OCI-LY3 (cell line): ENCODE measurements around the gene TMEM106A.
"Not testable (repeated sequence)": the region's sequence is repeated elsewhere in the genome, so short reads cannot be mapped to it uniquely, and the experiment has no call there.

Source experiments
- H2AFZ ChIP-seq: fragments of 200-600, 300-600 bp; shearing (Covaris generic); 2 replicates; pipeline ENCODE4 v1.6.0; 2014; ENCODE audit warnings: antibody characterized with exemption, low read depth, low read length
- H3K27ac ChIP-seq: fragments of 200-600, 300-600 bp; sonication (generic); 2 replicates; pipeline ENCODE4 v1.5.1; 2014; ENCODE audit warnings: mild to moderate bottlenecking, low read length, moderate library complexity, mixed read lengths
- H3K27me3 ChIP-seq: fragments of 200-600, 300-600 bp; sonication (generic); 2 replicates; pipeline ENCODE4 v1.6.1; 2014; ENCODE audit warnings: low read depth, low read length, mixed read lengths
- H3K36me3 ChIP-seq: fragments of 200-600, 300-600 bp; sonication (generic); replicated peaks from 2 replicates; pipeline ENCODE3; 2014; ENCODE audit warnings: low read depth, low read length, mixed read lengths
- H3K4me1 ChIP-seq: fragments of 300-600, 200-600 bp; sonication (generic); 2 replicates; pipeline ENCODE4 v1.6.1; 2014; ENCODE audit warnings: low read length, mixed read lengths
- H3K4me2 ChIP-seq: fragments of 200-600, 300-600 bp; sonication (generic); 2 replicates; pipeline ENCODE4 v1.6.1; 2014; ENCODE audit warnings: low read length, mixed read lengths
- H3K4me3 ChIP-seq: fragments of 300-600, 200-600 bp; sonication (generic); 2 replicates; pipeline ENCODE4 v1.5.1; 2014; ENCODE audit warnings: antibody characterized with exemption, mild to moderate bottlenecking, low read length, moderate library complexity
- H3K79me2 ChIP-seq: fragments of 300-600, 200-600 bp; shearing (Covaris generic); 2 replicates; pipeline ENCODE4 v1.6.1; 2014; ENCODE audit warnings: mild to moderate bottlenecking, low read length, mixed read lengths
- H3K9ac ChIP-seq: fragments of 300-600, 200-600 bp; shearing (Covaris generic); 2 replicates; pipeline ENCODE4 v1.6.0; 2014; ENCODE audit warnings: mild to moderate bottlenecking, low read length, moderate library complexity
- H3K9me3 ChIP-seq: fragments of 200-600, 300-600 bp; shearing (Covaris generic); 2 replicates; pipeline ENCODE4 v1.6.1; 2014; ENCODE audit warnings: low read length, mixed read lengths; ENCODE audit not compliant: insufficient read depth
- H4K20me1 ChIP-seq: fragments of 200-600, 300-600 bp; sonication (generic); 2 replicates; pipeline ENCODE4 v1.6.1; 2016; ENCODE audit warnings: low read length, mixed read lengths; ENCODE audit not compliant: insufficient read depth

The TMEM106A gene

GRCh38 chr17:43233263-43233662 is 21.6 kb downstream of the TMEM106A start:
- not testable (repeated sequence) for H3K4me3 ChIP-seq, H3K4me2 ChIP-seq, H3K36me3 ChIP-seq, H3K9ac ChIP-seq, H3K79me2 ChIP-seq, H4K20me1 ChIP-seq, H2AFZ ChIP-seq, H3K27ac ChIP-seq, H3K27me3 ChIP-seq, H3K9me3 ChIP-seq, H3K4me1 ChIP-seq

- not testable (repeated sequence) for H3K4me2 ChIP-seq, H3K27me3 ChIP-seq, H3K9me3 ChIP-seq, H3K4me3 ChIP-seq, H2AFZ ChIP-seq, H3K9ac ChIP-seq, H3K36me3 ChIP-seq, H3K79me2 ChIP-seq, H3K27ac ChIP-seq, H4K20me1 ChIP-seq, H3K4me1 ChIP-seq
These were observed 22.2 kb downstream of the TMEM106A start, which contains the start of gene RNU2-1 for GRCh38 chr17:43233877-43234276. TSS of gene RNU2-1 (minus strand) at chr17:43233977.

- not testable (repeated sequence) for H3K9me3 ChIP-seq, H3K4me3 ChIP-seq, H3K4me1 ChIP-seq, H2AFZ ChIP-seq, H3K27ac ChIP-seq, H4K20me1 ChIP-seq, H3K36me3 ChIP-seq, H3K4me2 ChIP-seq, H3K27me3 ChIP-seq, H3K9ac ChIP-seq, H3K79me2 ChIP-seq
These were observed 27.9 kb downstream of the TMEM106A start for GRCh38 chr17:43239597-43239996.

GRCh38 chr17:43240596-43241352 is 29.1 kb downstream of the TMEM106A start:
- not testable (repeated sequence) for H3K4me2 ChIP-seq, H3K27ac ChIP-seq, H3K4me3 ChIP-seq, H3K9ac ChIP-seq, H3K36me3 ChIP-seq, H2AFZ ChIP-seq, H3K27me3 ChIP-seq, H3K4me1 ChIP-seq, H3K9me3 ChIP-seq, H3K79me2 ChIP-seq, H4K20me1 ChIP-seq

- not testable (repeated sequence) for H3K27me3 ChIP-seq, H3K4me3 ChIP-seq
These were observed 34.8 kb downstream of the TMEM106A start for GRCh38 chr17:43246456-43246855.

More at GRCh38 chr17:43246456-43246855, 34.8 kb downstream of the TMEM106A start:
- H3K4me2 ChIP-seq, H2AFZ ChIP-seq, H4K20me1 ChIP-seq, H3K4me1 ChIP-seq, H3K9ac ChIP-seq, H3K9me3 ChIP-seq, H3K79me2 ChIP-seq, H3K27ac ChIP-seq, H3K36me3 ChIP-seq: not testable (repeated sequence)
